GM12878 (cell line): Measurements from ENCODE around the gene SPAG7. TPM values are rescaled to one million over a fixed set of nuclear protein-coding genes. Genes with fewer than 3 reads are reported as not detected.
A peak's percentile ranks its signal among the peaks of the same experiment; 100 is the strongest.

Experiments
- BHLHE40 ChIP-seq, 2 experiments: fragments of 450-650 bp in 1 of 2; IDR thresholded peaks; 2 replicates each; pipeline ENCODE4 v1.6.1; 2011 to 2017; ENCODE audit warnings: low read depth in 2 of 2, borderline replicate concordance in 1 of 2, improper control_type of control experiment in 1 of 2, low read length in 1 of 2, mild to moderate bottlenecking in 1 of 2
- CBFB ChIP-seq: IDR thresholded peaks from 2 replicates; pipeline ENCODE4 v1.6.1; 2016; ENCODE audit warnings: antibody characterized with exemption, low read depth
- EP300 ChIP-seq, 2 experiments: fragments of 150-350 bp in 1 of 2; IDR thresholded peaks; 2 replicates each; pipeline ENCODE4 v1.6.1; 2011 to 2012; ENCODE audit warnings: low read depth in 2 of 2, low read length in 2 of 2, borderline replicate concordance in 1 of 2, improper control_type of control experiment in 1 of 2, inconsistent platforms in 1 of 2; ENCODE audit not compliant: control insufficient read depth in 1 of 2
- FOXM1 ChIP-seq: IDR thresholded peaks from 2 replicates; pipeline ENCODE4 v1.6.1; 2012; ENCODE audit warnings: low read depth, mild to moderate bottlenecking, inconsistent platforms, low read length, moderate library complexity
- IKZF1 ChIP-seq: fragments of 450-650 bp; conservative IDR thresholded peaks from 2 replicates; pipeline ENCODE4 v1.6.1; 2017; ENCODE audit warnings: antibody characterized with exemption, mild to moderate bottlenecking
- MYC ChIP-seq: IDR thresholded peaks from 2 replicates; pipeline ENCODE4 v1.6.1; 2011; ENCODE audit warnings: mild to moderate bottlenecking, low read length, moderate library complexity, inconsistent platforms; ENCODE audit not compliant: insufficient read depth, insufficient replicate concordance, insufficient read length, severe bottlenecking
- PML ChIP-seq: IDR thresholded peaks from 2 replicates; pipeline ENCODE4 v1.6.1; 2012; ENCODE audit warnings: low read length, inconsistent platforms
- PRDM15 ChIP-seq: fragments of 450-650 bp; formaldehyde crosslinking; IDR thresholded peaks from 2 replicates; pipeline ENCODE4 v1.4.0; 2020; ENCODE audit warnings: mild to moderate bottlenecking, moderate library complexity
- RAD51 ChIP-seq: fragments of 450-650 bp; IDR thresholded peaks from 2 replicates; pipeline ENCODE4 v1.6.1; 2016; ENCODE audit warnings: moderate library complexity, mild to moderate bottlenecking, inconsistent platforms
- SIX5 ChIP-seq: IDR thresholded peaks from 2 replicates; pipeline ENCODE4 v1.6.1; 2011; ENCODE audit warnings: mild to moderate bottlenecking, low read depth, low read length, moderate library complexity; ENCODE audit not compliant: severe bottlenecking
- YY1 ChIP-seq: IDR thresholded peaks from 2 replicates; pipeline ENCODE4 v1.6.1; 2011; ENCODE audit warnings: low read depth, mild to moderate bottlenecking, low read length
- ZZZ3 ChIP-seq: IDR thresholded peaks from 2 replicates; pipeline ENCODE4 v1.6.1; 2011; ENCODE audit warnings: low read depth; ENCODE audit not compliant: control insufficient read depth, insufficient read length
- polyA plus RNA-seq, 11 experiments: library from polyadenylated mRNA; depleted of rRNA in 4 of 11; unstranded in 6 of 11; stranded (reverse) in 5 of 11; fragments of >200 nt; fragmentation: Nextera tagmentation in 4 of 11; fragmentation: Illumina TruSeq in 1 of 11; extraction: Ambion mirVana in 4 of 11; extraction: Trizol in 1 of 11; gene quantifications; 1 replicate in 1 of 11; 2 replicates in 10 of 11; pipeline versions ENCODE4 v1.2.1 to v1.2.3, GENCODE V29; 2011 to 2016; ENCODE audit warnings: inconsistent platforms in 2 of 11, missing spikeins in 2 of 11, low read depth in 1 of 11
- total RNA-seq, 4 experiments: library from RNA; depleted of rRNA in 3 of 4; stranded (reverse); fragments of >200 nt in 3 of 4; fragmentation: Illumina TruSeq in 1 of 4; extraction: Trizol in 1 of 4; gene quantifications; 2 replicates each; pipeline versions ENCODE4 v1.2.1 to v1.2.3, GENCODE V29; 2013 to 2021
- TF ChIP-seq, protein P1 (sequence below): fragments of 450-650 bp; IDR thresholded peaks from 2 replicates; pipeline ENCODE4 v1.6.1; 2018; ENCODE audit warnings: borderline replicate concordance, mild to moderate bottlenecking; ENCODE audit not compliant: partially characterized antibody
- TF ChIP-seq, protein P2 (sequence below): fragments of 450-650 bp; IDR thresholded peaks from 2 replicates; pipeline ENCODE4 v1.6.1; 2016; ENCODE audit warnings: mild to moderate bottlenecking

Gene SPAG7
- total and polyA plus RNA-seq, 10 of the 15 experiments (the other 5 are each of a cell fraction or from before 2014, with no cell fraction given) = 7.9 to 146 (median 88.7) TPM

- TF ChIP-seq, protein P1, sequence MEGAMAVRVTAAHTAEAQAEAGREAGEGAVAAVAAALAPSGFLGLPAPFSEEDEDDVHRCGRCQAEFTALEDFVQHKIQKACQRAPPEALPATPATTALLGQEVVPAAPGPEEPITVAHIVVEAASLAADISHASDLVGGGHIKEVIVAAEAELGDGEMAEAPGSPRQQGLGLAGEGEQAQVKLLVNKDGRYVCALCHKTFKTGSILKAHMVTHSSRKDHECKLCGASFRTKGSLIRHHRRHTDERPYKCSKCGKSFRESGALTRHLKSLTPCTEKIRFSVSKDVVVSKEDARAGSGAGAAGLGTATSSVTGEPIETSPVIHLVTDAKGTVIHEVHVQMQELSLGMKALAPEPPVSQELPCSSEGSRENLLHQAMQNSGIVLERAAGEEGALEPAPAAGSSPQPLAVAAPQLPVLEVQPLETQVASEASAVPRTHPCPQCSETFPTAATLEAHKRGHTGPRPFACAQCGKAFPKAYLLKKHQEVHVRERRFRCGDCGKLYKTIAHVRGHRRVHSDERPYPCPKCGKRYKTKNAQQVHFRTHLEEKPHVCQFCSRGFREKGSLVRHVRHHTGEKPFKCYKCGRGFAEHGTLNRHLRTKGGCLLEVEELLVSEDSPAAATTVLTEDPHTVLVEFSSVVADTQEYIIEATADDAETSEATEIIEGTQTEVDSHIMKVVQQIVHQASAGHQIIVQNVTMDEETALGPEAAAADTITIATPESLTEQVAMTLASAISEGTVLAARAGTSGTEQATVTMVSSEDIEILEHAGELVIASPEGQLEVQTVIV = no peak
- peak; percentile 15 for TF ChIP-seq SIX5
- TF ChIP-seq IKZF1 = peak; percentile 79
- TF ChIP-seq PML = peak; percentile 93
- peak; percentile 99 for TF ChIP-seq YY1
- TF ChIP-seq EP300 (IDR thresholded peaks at IDR 0.05; ENCODE audit: borderline replicate concordance in 1 of 2, control insufficient read depth in 1 of 2, low read depth in 2 of 2, low read length in 2 of 2) = 0 out of 4 replicates have a peak, but pooled peaks of 1 of the 2 experiments have one; percentile 39
- TF ChIP-seq RAD51 = peak; percentile 50; the same call in 1 of the 2 replicates
- TF ChIP-seq MYC = no peak
- TF ChIP-seq FOXM1 = no peak; the same call in 1 of the 2 replicates
- TF ChIP-seq CBFB = peak; percentile 72; the same call in 1 of the 2 replicates
- TF ChIP-seq ZZZ3 = no peak
- peak; percentile 19 to 54; a peak in 3 of 4 replicates for TF ChIP-seq BHLHE40 (IDR thresholded peaks at IDR 0.05; ENCODE audit: borderline replicate concordance in 1 of 2, low read depth in 2 of 2, low read length in 1 of 2)
- TF ChIP-seq PRDM15 (CRISPR knock-in tag) = no peak
- TF ChIP-seq, protein P2, sequence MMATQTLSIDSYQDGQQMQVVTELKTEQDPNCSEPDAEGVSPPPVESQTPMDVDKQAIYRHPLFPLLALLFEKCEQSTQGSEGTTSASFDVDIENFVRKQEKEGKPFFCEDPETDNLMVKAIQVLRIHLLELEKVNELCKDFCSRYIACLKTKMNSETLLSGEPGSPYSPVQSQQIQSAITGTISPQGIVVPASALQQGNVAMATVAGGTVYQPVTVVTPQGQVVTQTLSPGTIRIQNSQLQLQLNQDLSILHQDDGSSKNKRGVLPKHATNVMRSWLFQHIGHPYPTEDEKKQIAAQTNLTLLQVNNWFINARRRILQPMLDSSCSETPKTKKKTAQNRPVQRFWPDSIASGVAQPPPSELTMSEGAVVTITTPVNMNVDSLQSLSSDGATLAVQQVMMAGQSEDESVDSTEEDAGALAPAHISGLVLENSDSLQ = no peak
Observed at GRCh38 chr17:4967539-4968485, at the start of gene SPAG7 (continued).
